Measurements from ENCODE around the gene NID2. TPM values are rescaled to one million over a fixed set of nuclear protein-coding genes. Genes with fewer than 3 reads are reported as not detected.

NID2 gene
- total RNA-seq, 1 donor from 2014 or later = 24.7 TPM

GRCh38 chr14:52042371-52043289, 26.2 kb downstream of the NID2 start:
- Histone ChIP-seq H3K4me3 (no peak overlapping the region), H3K79me2 (ENCODE audit: low read depth) (no peaks in the 10 kb centered on the region), H3K4me1 (no peaks in the 10 kb centered on the region), H3K9me3 (ENCODE audit: low read depth) (no peaks in the 10 kb centered on the region), H3K4me2 (no peak overlapping the region), H3K36me3 (no peaks in the 10 kb centered on the region), H3K27ac (no peak overlapping the region), H3K9ac (no peak overlapping the region), H2AFZ (replicated peaks) (no peak overlapping the region), H4K20me1 (ENCODE audit: low read depth) (no peaks in the 10 kb centered on the region), H3K27me3 (no peaks in the 10 kb centered on the region), H3F3A (ENCODE audit: low read depth) (no peaks in the 10 kb centered on the region)
- no peaks in the 10 kb centered on the region for H3K4me1 Mint-ChIP-seq
- H3K9me3 Mint-ChIP-seq = no peaks in the 10 kb centered on the region
- TF ChIP-seq EZH2 (IDR thresholded peaks at IDR 0.05) (no peak), EZH2phosphoT487 (IDR thresholded peaks at IDR 0.05) (no peak), CTCF (IDR thresholded peaks at IDR 0.05) (no peak)
- H3K4me3 Mint-ChIP-seq = no peak overlapping the region
- no peaks in the 10 kb centered on the region for H3K36me3 Mint-ChIP-seq
- no peak overlapping the region for H3K27ac Mint-ChIP-seq
- H3K27me3 Mint-ChIP-seq (ENCODE audit: insufficient read depth, low read depth) = peaks cover 5% of the 10 kb centered on the region
- DNase-seq (ENCODE audit: low spot score) = no peak

DNA sequence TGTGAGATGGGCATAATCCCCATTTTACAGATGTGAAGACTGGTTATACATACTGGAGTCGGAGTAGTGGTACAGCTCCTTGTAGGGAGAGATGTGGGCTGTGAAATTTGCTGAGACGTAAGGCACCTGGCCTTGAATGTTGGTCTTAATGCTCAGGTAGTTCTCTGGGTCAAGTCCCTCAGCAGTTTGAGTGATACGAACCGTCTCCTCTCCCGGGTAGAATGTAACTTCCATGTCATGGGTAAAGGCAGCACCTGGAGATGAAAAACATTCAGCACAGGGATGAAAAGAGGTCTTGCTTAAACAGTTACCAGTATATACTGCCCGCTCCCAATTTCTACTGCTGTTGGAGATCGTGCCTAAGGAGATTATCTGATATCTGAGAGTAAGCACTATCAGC, 28.3 kb downstream of the NID2 start:
- no peaks in the 10 kb centered on the region for H3F3A ChIP-seq (ENCODE audit: low read depth)
- H4K20me1 ChIP-seq (ENCODE audit: low read depth) = no peaks in the 10 kb centered on the region
- Mint-ChIP-seq H3K9me3 (no peaks in the 10 kb centered on the region), H3K27ac (no peak overlapping the region), H3K4me1 (no peaks in the 10 kb centered on the region), H3K36me3 (peaks cover 4% of the 10 kb centered on the region), H3K4me3 (no peak overlapping the region), H3K27me3 (ENCODE audit: insufficient read depth, low read depth) (peaks cover 5% of the 10 kb centered on the region)
- no peak overlapping the region for H3K4me2 ChIP-seq
- H3K27me3 ChIP-seq = no peaks in the 10 kb centered on the region
- H3K9me3 ChIP-seq (ENCODE audit: low read depth) = no peaks in the 10 kb centered on the region
- DNase-seq (ENCODE audit: low spot score) = no peak
- no peaks in the 10 kb centered on the region for H3K36me3 ChIP-seq
- no peak overlapping the region for H3K4me3 ChIP-seq
- H3K79me2 ChIP-seq (ENCODE audit: low read depth) = no peaks in the 10 kb centered on the region
- H2AFZ ChIP-seq (replicated peaks) = no peak overlapping the region
- TF ChIP-seq EZH2 (IDR thresholded peaks at IDR 0.05) (no peak), CTCF (IDR thresholded peaks at IDR 0.05) (no peak), EZH2phosphoT487 (IDR thresholded peaks at IDR 0.05) (no peak)
- H3K4me1 ChIP-seq = no peaks in the 10 kb centered on the region
- no peak overlapping the region for H3K9ac ChIP-seq
- H3K27ac ChIP-seq = no peak overlapping the region

GRCh38 chr14:52039124-52039815, 29.6 kb downstream of the NID2 start:
- H3K27ac Mint-ChIP-seq = no peak overlapping the region
- TF ChIP-seq EZH2 (IDR thresholded peaks at IDR 0.05) (no peak), CTCF (IDR thresholded peaks at IDR 0.05) (no peak), EZH2phosphoT487 (IDR thresholded peaks at IDR 0.05) (no peak)

More at GRCh38 chr14:52039124-52039815, 29.6 kb downstream of the NID2 start:
- H3K79me2 ChIP-seq (ENCODE audit: low read depth) = no peaks in the 10 kb centered on the region
- no peaks in the 10 kb centered on the region for H3K9me3 ChIP-seq (ENCODE audit: low read depth)
- H3K36me3 ChIP-seq = no peaks in the 10 kb centered on the region
- no peak overlapping the region for H3K4me3 ChIP-seq
- no peak overlapping the region for H3K9ac ChIP-seq
- Mint-ChIP-seq H3K4me1 (no peaks in the 10 kb centered on the region), H3K9me3 (no peaks in the 10 kb centered on the region), H3K36me3 (peaks cover 4% of the 10 kb centered on the region), H3K27me3 (ENCODE audit: insufficient read depth, low read depth) (peaks cover 5% of the 10 kb centered on the region), H3K4me3 (no peak overlapping the region)
- no peak overlapping the region for H3K4me2 ChIP-seq
- DNase-seq (ENCODE audit: low spot score) = no peak
- H3K27ac ChIP-seq = no peak overlapping the region
- H3F3A ChIP-seq (ENCODE audit: low read depth) = no peaks in the 10 kb centered on the region
- H3K27me3 ChIP-seq = no peaks in the 10 kb centered on the region
- no peaks in the 10 kb centered on the region for H4K20me1 ChIP-seq (ENCODE audit: low read depth)
- H2AFZ ChIP-seq (replicated peaks) = no peak overlapping the region
- H3K4me1 ChIP-seq = no peaks in the 10 kb centered on the region
